HEK293 (cell line): Measurements from ENCODE around the gene BORCS6.

Experiments used
- IKZF3 ChIP-seq: fragments of 450-650 bp; IDR thresholded peaks from 2 replicates; pipeline ENCODE4 v1.5.0; 2018; ENCODE audit warnings: missing biosample characterization, mild to moderate bottlenecking, missing genetic modification characterization, moderate library complexity
- PRDM6 ChIP-seq: fragments of 450-650 bp; formaldehyde crosslinking; IDR thresholded peaks from 2 replicates; pipeline ENCODE4 v1.5.1; 2017; ENCODE audit warnings: missing biosample characterization, missing genetic modification characterization
- ZNF133 ChIP-seq: fragments of 450-650 bp; formaldehyde crosslinking; IDR thresholded peaks from 2 replicates; pipeline ENCODE4 v1.5.1; 2016; ENCODE audit warnings: missing biosample characterization, missing genetic modification characterization
- ZNF391 ChIP-seq: fragments of 450-650 bp; formaldehyde crosslinking; IDR thresholded peaks from 2 replicates; pipeline ENCODE4 v1.5.1; 2016; ENCODE audit warnings: low read depth, missing biosample characterization, missing genetic modification characterization, borderline replicate concordance
- ZNF76 ChIP-seq: fragments of 450-650 bp; formaldehyde crosslinking; IDR thresholded peaks from 2 replicates; pipeline ENCODE4; 2016; ENCODE audit warnings: low read depth, missing biosample characterization, missing genetic modification characterization, borderline replicate concordance

GRCh38 chr17:8149419-8150193 is 40.4 kb downstream of the BORCS6 start:
- no peak for TF ChIP-seq ZNF391 (tag by site-specific recombination)
- TF ChIP-seq ZNF133 (tag by site-specific recombination): no peak
- no peak for TF ChIP-seq ZNF76
- TF ChIP-seq PRDM6 (tag by site-specific recombination): no peak
- TF ChIP-seq IKZF3 (tag by site-specific recombination): no peak
